Kidney epithelial cell (primary cell): Measurements from ENCODE around the gene DHX32. TPM values are rescaled to one million over a fixed set of nuclear protein-coding genes. Genes with fewer than 3 reads are reported as not detected.
A peak's percentile ranks its signal among the peaks of the same experiment; 100 is the strongest.
"Not testable (repeated sequence)": the region's sequence is repeated elsewhere in the genome, so short reads cannot be mapped to it uniquely, and the experiment has no call there.

Experiments
- DNase-seq: peaks from one replicate; pipeline ENCODE4 v3.0.0-alpha.2; 2010; ENCODE audit warnings: low read depth
- H3K27me3 ChIP-seq: 2 replicates; pipeline ENCODE4 v1.6.0; 2011; ENCODE audit warnings: low read length; ENCODE audit not compliant: control insufficient read depth, insufficient read depth
- H3K36me3 ChIP-seq: 2 replicates; pipeline ENCODE4 v1.5.1; 2011; ENCODE audit warnings: low read length; ENCODE audit not compliant: control insufficient read depth, insufficient read depth
- H3K4me3 ChIP-seq: 2 replicates; pipeline ENCODE4 v1.5.1; 2011; ENCODE audit warnings: low read depth, mild to moderate bottlenecking, control low read depth, low read length
- CTCF ChIP-seq: IDR thresholded peaks from 2 replicates; pipeline ENCODE4 v1.5.1; 2011; ENCODE audit warnings: mild to moderate bottlenecking, moderate library complexity, low read length, control low read depth, inconsistent platforms; ENCODE audit not compliant: insufficient read depth, poor library complexity, severe bottlenecking
- total RNA-seq: library from RNA; depleted of rRNA; stranded (reverse); fragments of >200 nt; gene quantifications from 2 replicates; pipeline ENCODE4 v1.2.3, GENCODE V29; 2015

DHX32 gene
- total RNA-seq, 1 donor from 2014 or later = 33.4 TPM

GRCh38 chr10:125896088-125896934, 15.2 kb upstream of the DHX32 start, which contains the start of gene FANK1:
Gene FANK1, plus strand, starts transcription at chr10:125896564. Its CDS starts 79 bp downstream, at chr10:125896643.
- H3K27me3 ChIP-seq, H3K36me3 ChIP-seq: not testable (repeated sequence)
- DNase-seq = peak; percentile 35
- peak within 1 kb of the TSS; percentile 86 for H3K4me3 ChIP-seq

DNA sequence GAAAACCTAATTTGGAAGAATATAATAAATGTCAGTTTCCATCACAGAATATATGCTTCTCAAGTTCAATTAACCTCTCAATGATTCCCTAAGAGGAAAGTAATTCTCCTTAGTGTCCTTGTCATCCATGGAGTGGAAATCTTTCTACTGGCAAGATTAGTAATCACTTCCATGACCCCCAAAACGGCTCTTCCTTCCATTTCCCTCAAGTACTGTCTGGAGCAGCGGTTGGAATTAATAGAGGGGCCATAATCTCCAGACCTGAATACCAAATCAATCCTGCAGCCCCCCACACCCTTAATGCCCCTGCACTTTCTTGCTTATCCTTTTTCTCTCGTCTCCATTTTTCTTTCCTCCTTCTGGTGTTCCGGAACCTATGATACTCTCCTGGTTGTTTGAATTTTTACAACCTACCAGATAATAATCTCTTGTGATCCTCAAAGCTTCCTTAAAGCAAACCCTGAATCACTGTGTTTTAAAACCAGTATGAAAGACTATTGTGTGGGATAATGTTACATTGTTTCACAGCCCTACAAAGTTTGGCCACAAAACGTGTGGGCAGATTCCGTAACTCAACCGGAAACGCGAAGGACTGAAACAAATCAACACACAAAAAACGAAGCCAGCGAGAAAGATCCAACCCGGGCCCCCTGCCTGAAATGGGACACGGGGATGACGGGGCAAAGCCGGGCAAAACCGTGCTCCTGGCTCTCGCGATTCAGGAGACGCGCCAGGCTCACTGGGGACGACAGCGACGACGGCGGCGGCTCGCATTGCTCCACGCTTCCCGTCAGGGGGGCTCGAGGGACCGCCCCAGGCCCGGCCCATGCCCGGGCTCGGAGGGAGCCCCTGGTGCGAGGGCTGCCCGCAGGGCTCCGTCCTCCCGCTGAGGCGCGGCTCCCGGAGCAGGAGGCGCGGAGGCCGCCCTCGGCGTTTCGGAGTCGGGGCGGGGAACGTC, 14.3 kb upstream of the DHX32 start:
- peak overlapping the region; percentile 86 for H3K4me3 ChIP-seq
- H3K27me3 ChIP-seq, H3K36me3 ChIP-seq, DNase-seq: not testable (repeated sequence)

DNA sequence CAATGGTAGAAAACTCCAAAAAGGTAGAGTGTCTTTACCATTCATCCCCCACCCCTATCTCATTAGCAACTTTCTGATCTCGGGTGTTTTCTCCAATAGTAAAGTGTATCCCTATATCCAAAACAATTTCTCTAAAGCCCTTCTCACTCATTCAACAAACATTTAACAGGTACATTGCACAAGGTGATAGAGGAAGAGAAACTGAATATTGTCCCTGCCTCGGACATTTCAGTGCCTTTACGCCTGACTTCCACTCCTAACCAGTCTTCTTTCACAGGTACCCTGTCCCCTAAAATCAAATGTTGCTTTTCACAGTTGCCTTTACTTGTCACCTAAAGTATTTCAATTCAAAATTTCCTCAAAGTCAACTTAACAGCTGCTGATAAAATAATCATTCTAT, 13.1 kb upstream of the DHX32 start:
- H3K4me3 ChIP-seq, H3K36me3 ChIP-seq, H3K27me3 ChIP-seq: not testable (repeated sequence)

GRCh38 chr10:125892402-125892801, 11.3 kb upstream of the DHX32 start:
- not testable (repeated sequence) for H3K36me3 ChIP-seq, DNase-seq, H3K27me3 ChIP-seq, H3K4me3 ChIP-seq

More for the DNA sequence above, 13.1 kb upstream of the DHX32 start:
- not testable (repeated sequence) for DNase-seq

GRCh38 chr10:125889441-125889840, 8.3 kb upstream of the DHX32 start:
- not testable (repeated sequence) for H3K27me3 ChIP-seq, H3K4me3 ChIP-seq, H3K36me3 ChIP-seq, DNase-seq

DNA sequence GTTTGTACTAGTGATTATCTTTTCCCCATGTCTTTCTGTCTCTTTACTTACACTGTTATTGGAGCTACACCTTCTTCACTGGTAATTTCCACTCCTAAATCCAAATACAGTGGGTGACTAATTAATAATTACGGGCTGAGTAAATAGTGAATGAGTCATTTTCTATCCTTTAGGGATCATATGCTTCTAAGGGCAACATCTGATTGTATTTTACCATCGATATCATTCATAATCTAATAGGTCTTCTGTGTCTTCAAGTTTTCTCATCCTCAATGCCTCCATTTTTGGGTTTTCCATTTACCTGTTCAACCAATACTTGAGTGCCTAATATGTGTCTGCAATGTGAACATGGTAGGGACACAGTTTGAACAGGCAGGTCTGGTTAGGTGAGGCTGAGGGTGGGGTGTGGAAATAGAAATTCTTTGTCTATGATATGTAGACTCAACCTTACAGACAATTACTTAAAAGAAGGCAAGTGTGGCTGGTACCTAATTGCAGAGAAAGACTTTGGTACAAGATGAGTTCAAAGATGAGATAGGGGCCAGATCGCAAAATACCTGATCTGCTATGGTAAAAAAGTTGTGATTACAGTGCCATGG, 5.9 kb upstream of the DHX32 start:
- TF ChIP-seq CTCF = no peak
- Histone ChIP-seq H3K4me3 (no peak overlapping the region), H3K27me3 (no peaks in the 10 kb centered on the region), H3K36me3 (no peaks in the 10 kb centered on the region)
- DNase-seq = no peak

DNA sequence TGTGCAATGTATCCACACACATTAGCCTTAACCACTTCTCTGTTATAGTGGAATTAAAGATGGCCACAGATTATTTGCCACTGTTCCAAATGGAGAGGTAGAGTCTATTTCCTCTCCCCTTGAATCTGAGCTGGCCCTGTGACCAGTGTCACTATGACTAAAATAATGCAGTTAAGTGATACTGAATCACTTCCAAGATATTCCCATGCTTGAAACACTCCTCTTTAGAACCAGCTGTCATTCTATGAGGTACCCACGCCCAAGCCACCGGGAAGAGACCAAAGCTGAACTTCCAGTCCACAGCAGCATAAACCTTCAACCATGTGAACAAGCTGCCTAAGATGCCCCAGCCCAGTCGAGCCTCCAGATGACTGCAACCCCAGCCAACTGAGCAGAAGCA, 2.1 kb upstream of the DHX32 start:
- DNase-seq = no peak
- H3K4me3 ChIP-seq = no peak overlapping the region
- TF ChIP-seq CTCF = no peak
- no peaks in the 10 kb centered on the region for H3K27me3 ChIP-seq
- no peaks in the 10 kb centered on the region for H3K36me3 ChIP-seq

DNA sequence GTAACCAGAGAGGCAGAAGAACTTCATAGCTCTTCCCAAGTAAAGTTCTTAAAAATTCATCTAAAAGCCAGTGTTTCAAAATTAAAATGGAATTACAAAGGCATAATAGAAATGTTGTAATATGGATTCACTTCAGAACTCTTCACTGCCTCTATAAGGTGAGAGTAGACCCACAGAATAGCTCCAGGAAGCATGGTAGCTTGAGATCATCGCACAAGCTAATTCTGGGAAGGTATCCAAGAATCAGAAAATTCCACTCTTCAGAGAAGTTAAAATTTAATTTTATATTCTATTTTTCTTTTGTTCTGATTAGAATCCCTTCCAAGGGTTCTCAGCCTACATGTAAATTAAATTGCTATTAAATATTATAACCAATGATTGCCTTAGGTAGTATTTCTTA, 1.5 kb upstream of the DHX32 start:
- Histone ChIP-seq H3K36me3 (no peaks in the 10 kb centered on the region), H3K4me3 (no peak overlapping the region), H3K27me3 (no peaks in the 10 kb centered on the region)
- no peak for DNase-seq
- no peak for TF ChIP-seq CTCF
